Neuronal stem cell (in vitro differentiated cells): ENCODE results near the gene EML1.

Experiments
- DNase-seq: peaks from one replicate; pipeline ENCODE4 v3.0.0-alpha.2; 2013; ENCODE audit warnings: low spot score
- H2AFZ ChIP-seq: one replicate; pipeline ENCODE4 v1.6.1; 2013; ENCODE audit warnings: mild to moderate bottlenecking, low read length, inconsistent platforms
- H2AK5ac ChIP-seq: 2 replicates; pipeline ENCODE4 v1.6.1; 2013; ENCODE audit warnings: low read depth, mild to moderate bottlenecking, inconsistent platforms, low read length, moderate library complexity, mixed read lengths
- H2BK120ac ChIP-seq: 2 replicates; pipeline ENCODE4 v1.6.1; 2013; ENCODE audit warnings: low read depth, mild to moderate bottlenecking, inconsistent platforms, low read length, moderate library complexity, mixed read lengths
- H2BK12ac ChIP-seq: one replicate; pipeline ENCODE4 v1.6.1; 2013; ENCODE audit warnings: low read length, inconsistent platforms
- H2BK15ac ChIP-seq: 2 replicates; pipeline ENCODE4 v1.6.1; 2013; ENCODE audit warnings: mild to moderate bottlenecking, low read length, inconsistent platforms, mixed read lengths
- H2BK5ac ChIP-seq: one replicate; pipeline ENCODE4 v1.6.1; 2013; ENCODE audit warnings: inconsistent platforms, mild to moderate bottlenecking, low read length, moderate library complexity
- H3K14ac ChIP-seq: one replicate; pipeline ENCODE4 v1.6.1; 2013; ENCODE audit warnings: low read length, inconsistent platforms
- H3K18ac ChIP-seq: 2 replicates; pipeline ENCODE4 v1.6.1; 2013; ENCODE audit warnings: low read length, inconsistent platforms
- H3K23ac ChIP-seq: 2 replicates; pipeline ENCODE4 v1.6.1; 2013; ENCODE audit warnings: low read depth, mild to moderate bottlenecking, mixed read lengths, low read length, inconsistent platforms; ENCODE audit not compliant: poor library complexity
- H3K27ac ChIP-seq: replicated peaks from 3 replicates; pipeline ENCODE4 v1.5.1; 2013; ENCODE audit warnings: low read length, inconsistent platforms
- H3K27me3 ChIP-seq, 3 experiments: 2 replicates each; pipeline ENCODE4 v1.6.1; 2013; ENCODE audit warnings: low read length in 3 of 3, mild to moderate bottlenecking in 2 of 3, inconsistent platforms in 1 of 3, low read depth in 1 of 3, mixed read lengths in 1 of 3, moderate library complexity in 1 of 3; ENCODE audit not compliant: control insufficient read depth in 3 of 3, insufficient read depth in 3 of 3
- H3K36me3 ChIP-seq, 2 donors: replicated peaks in 1 of 2; 2 replicates each; pipeline ENCODE4 v1.6.1; 2013; ENCODE audit warnings: low read length in 2 of 2; ENCODE audit not compliant: control insufficient read depth in 2 of 2, insufficient read depth in 2 of 2
- H3K4ac ChIP-seq: 2 replicates; pipeline ENCODE4 v1.6.1; 2013; ENCODE audit warnings: inconsistent platforms, mild to moderate bottlenecking, low read length, moderate library complexity
- H3K4me1 ChIP-seq, 2 donors: 1 replicate in 1 of 2; 2 replicates in 1 of 2; pipeline ENCODE4 v1.6.1; 2013; ENCODE audit warnings: low read length in 2 of 2, low read depth in 1 of 2; ENCODE audit not compliant: control insufficient read depth in 2 of 2, insufficient read depth in 1 of 2
- H3K4me2 ChIP-seq: one replicate; pipeline ENCODE4 v1.6.1; 2013; ENCODE audit warnings: mild to moderate bottlenecking, low read length, inconsistent platforms; ENCODE audit not compliant: insufficient read depth, poor library complexity, severe bottlenecking
- H3K4me3 ChIP-seq, 2 donors: 2 replicates each; pipeline ENCODE4 v1.5.1; 2013; ENCODE audit warnings: low read length in 2 of 2, mild to moderate bottlenecking in 2 of 2, inconsistent platforms in 1 of 2, moderate library complexity in 1 of 2
- H3K79me1 ChIP-seq: one replicate; pipeline ENCODE4 v1.6.1; 2013; ENCODE audit warnings: low read depth, mild to moderate bottlenecking, inconsistent platforms, low read length, moderate library complexity
- H3K9ac ChIP-seq: one replicate; pipeline ENCODE4 v1.6.1; 2013; ENCODE audit warnings: mild to moderate bottlenecking, low read depth, low read length, inconsistent platforms; ENCODE audit not compliant: poor library complexity
- H3K9me3 ChIP-seq, 2 donors: replicated peaks in 1 of 2; 2 replicates each; pipeline versions ENCODE3 to v1.6.1; 2013; ENCODE audit warnings: low read length in 2 of 2, mild to moderate bottlenecking in 2 of 2, inconsistent platforms in 1 of 2, low read depth in 1 of 2, mixed read lengths in 1 of 2, moderate library complexity in 1 of 2; ENCODE audit not compliant: control insufficient read depth in 2 of 2, insufficient read depth in 1 of 2
- H4K8ac ChIP-seq: one replicate; pipeline ENCODE4 v1.6.1; 2013; ENCODE audit warnings: low read depth, mild to moderate bottlenecking, inconsistent platforms, low read length, moderate library complexity
- H4K91ac ChIP-seq: one replicate; pipeline ENCODE4 v1.6.1; 2013; ENCODE audit warnings: low read length, low read depth, mild to moderate bottlenecking, inconsistent platforms; ENCODE audit not compliant: poor library complexity
- WGBS, 2 donors: extraction: QIAGEN DNeasy Blood & Tissue Kit; methylation state at CpG; one replicate each; pipeline ENCODE4 v1.1.7; 2013; ENCODE audit warnings: missing lambda C conversion rate in 2 of 2, mixed read lengths in 1 of 2; ENCODE audit not compliant: insufficient read length in 2 of 2, insufficient replicate concordance in 1 of 2; ENCODE audit errors: extremely low coverage in 2 of 2; 5-methylcytosine and 5-hydroxymethylcytosine counted together

The EML1 gene

GRCh38 chr14:99764222-99764706 lies 28.9 kb upstream of the EML1 start:
- H3K4me1 ChIP-seq = peaks cover 5 to 16% of the 10 kb centered on the region in 2 donors
- H3K4me3 ChIP-seq = no peak overlapping the region
- no peak overlapping the region for H3K4ac ChIP-seq
- peak overlapping the region; percentile 43 for H2BK15ac ChIP-seq
- H3K9ac ChIP-seq = no peak overlapping the region
- no CpG with 5 or more reads among the region's 11 CpGs for WGBS, 2 donors
- H3K27me3 ChIP-seq = peaks cover 0 to 13% (median 0%) of the 10 kb centered on the region in 3 experiments
- H3K36me3 ChIP-seq = no peaks in the 10 kb centered on the region
- no peak overlapping the region for H4K91ac ChIP-seq
- no peak overlapping the region for H2BK5ac ChIP-seq
- no peak overlapping the region for H2BK120ac ChIP-seq
- H3K9me3 ChIP-seq = peaks cover 0 to 3% of the 10 kb centered on the region in 2 donors
- H3K4me2 ChIP-seq = no peak overlapping the region
- no peak overlapping the region for H2BK12ac ChIP-seq
- no peak overlapping the region for H3K27ac ChIP-seq
- H4K8ac ChIP-seq = no peak overlapping the region
- H3K79me1 ChIP-seq = no peaks in the 10 kb centered on the region
- peak overlapping the region; percentile 40 for H3K18ac ChIP-seq
- no peak overlapping the region for H3K23ac ChIP-seq
- no peak for DNase-seq
- H2AFZ ChIP-seq = no peak overlapping the region
- H2AK5ac ChIP-seq = no peak overlapping the region
- H3K14ac ChIP-seq = peak overlapping the region; percentile 42

DNA sequence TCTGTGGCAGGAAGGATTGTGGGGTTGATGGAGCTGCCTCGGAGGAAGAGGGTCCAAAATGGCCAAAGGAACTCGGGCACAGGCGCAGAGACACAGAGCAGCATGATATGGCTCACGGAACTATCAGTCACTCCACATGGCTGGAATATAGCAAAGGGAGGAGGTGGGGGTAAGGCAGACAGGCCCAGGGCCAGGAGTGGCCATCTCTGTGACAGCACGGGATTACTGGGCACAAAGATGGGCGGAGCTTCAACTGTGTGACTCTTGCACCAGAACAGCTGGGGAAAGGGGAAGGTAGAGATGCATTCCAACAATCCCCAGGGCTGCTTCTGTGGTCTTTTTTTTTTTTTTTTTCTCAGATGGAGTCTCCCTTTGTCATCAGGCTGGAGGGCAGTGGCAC lies 24.8 kb upstream of the EML1 start:
- H3K27ac ChIP-seq = no peak overlapping the region
- H3K4ac ChIP-seq = no peak overlapping the region
- peak overlapping the region; percentile 23 for H2AFZ ChIP-seq

DNA sequence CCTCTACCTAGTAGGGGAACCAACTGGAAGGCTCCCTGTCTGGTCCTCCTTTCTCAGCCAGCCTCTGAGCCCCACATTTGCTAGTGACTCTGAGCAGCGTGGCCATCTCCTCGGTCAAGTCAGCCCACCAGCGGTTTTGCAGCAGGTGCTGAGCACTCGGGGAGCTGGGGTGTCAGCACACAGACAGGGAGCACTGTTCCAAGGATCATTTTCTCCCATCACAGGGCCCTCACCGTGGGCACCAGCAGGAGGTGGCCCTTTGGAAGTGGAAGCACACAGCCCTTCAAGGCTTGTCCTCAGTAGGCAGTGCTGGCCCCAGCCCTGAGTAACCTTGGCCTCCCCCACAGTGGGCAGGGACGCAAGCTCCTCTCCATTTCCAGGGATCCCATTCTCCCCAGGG lies 24.1 kb upstream of the EML1 start:
- Histone ChIP-seq H2BK15ac (peak overlapping the region; percentile 84), H3K79me1 (no peaks in the 10 kb centered on the region), H3K23ac (no peak overlapping the region), H2AK5ac (peak overlapping the region; percentile 53), H2BK120ac (no peak overlapping the region), H3K36me3 (no peaks in the 10 kb centered on the region), H3K4me3 (no peak overlapping the region), H3K9ac (no peak overlapping the region), H4K8ac (no peak overlapping the region), H2AFZ (no peak overlapping the region), H3K4me2 (no peak overlapping the region), H3K4me1 (peaks cover 21 to 23% of the 10 kb centered on the region in 2 donors), H3K14ac (no peak overlapping the region), H3K9me3 (peaks cover 3 to 4% of the 10 kb centered on the region in 2 donors), H3K27me3 (peaks cover 0 to 21% (median 0%) of the 10 kb centered on the region in 3 experiments), H3K27ac (no peak overlapping the region), H2BK5ac (no peak overlapping the region), H3K4ac (no peak overlapping the region), H3K18ac (no peak overlapping the region), H4K91ac (no peak overlapping the region), H2BK12ac (no peak overlapping the region)
- DNase-seq = no peak
- no CpG with 5 or more reads among the region's 6 CpGs for WGBS, 2 donors

More for the DNA sequence above, 24.8 kb upstream of the EML1 start:
- H3K9me3 ChIP-seq = peaks cover 3 to 4% of the 10 kb centered on the region in 2 donors
- no CpG with 5 or more reads among the region's 6 CpGs for WGBS, 2 donors
- no peak overlapping the region for H2BK12ac ChIP-seq
- H2BK120ac ChIP-seq = no peak overlapping the region
- no peaks in the 10 kb centered on the region for H3K36me3 ChIP-seq
- peak overlapping the region; percentile 38 for H3K18ac ChIP-seq
- no peak overlapping the region for H4K91ac ChIP-seq
- no peak for DNase-seq
- peak overlapping the region; percentile 71 for H2AK5ac ChIP-seq
- no peak overlapping the region for H2BK15ac ChIP-seq
- H3K14ac ChIP-seq = no peak overlapping the region
- no peaks in the 10 kb centered on the region for H3K79me1 ChIP-seq
- H2BK5ac ChIP-seq = no peak overlapping the region
- H3K4me2 ChIP-seq = no peak overlapping the region
- no peak overlapping the region for H3K23ac ChIP-seq
- peaks cover 0 to 17% (median 0%) of the 10 kb centered on the region in 3 experiments for H3K27me3 ChIP-seq
- peaks cover 14 to 16% of the 10 kb centered on the region in 2 donors for H3K4me1 ChIP-seq
- no peak overlapping the region for H3K9ac ChIP-seq
- no peak overlapping the region for H3K4me3 ChIP-seq
- H4K8ac ChIP-seq = no peak overlapping the region

DNA sequence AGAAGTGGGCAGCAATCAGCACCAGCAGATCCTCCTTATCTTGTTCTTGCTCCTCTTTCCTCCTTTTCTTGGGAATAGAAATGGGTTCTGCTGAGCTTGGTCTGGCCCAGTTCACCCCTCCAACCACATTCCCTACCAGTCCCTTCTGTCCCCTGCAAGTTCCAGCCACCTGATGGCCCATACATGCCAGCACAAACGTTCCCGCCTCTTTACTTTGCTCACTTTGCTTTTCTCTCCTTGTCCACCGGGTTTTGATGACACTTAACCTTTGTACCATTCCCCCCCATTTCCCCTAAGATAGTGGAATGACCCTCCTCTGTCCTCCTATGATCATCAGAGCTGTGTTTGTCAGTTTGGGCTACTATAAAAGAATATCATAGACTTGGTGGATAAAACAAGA lies 23.4 kb upstream of the EML1 start:
- no peak overlapping the region for H3K4me2 ChIP-seq
- H3K27ac ChIP-seq = no peak overlapping the region
- peaks cover 26 to 28% of the 10 kb centered on the region in 2 donors for H3K4me1 ChIP-seq
- DNase-seq = no peak
- no peak overlapping the region for H2BK12ac ChIP-seq
- no peak overlapping the region for H2BK120ac ChIP-seq
- no peak overlapping the region for H2BK15ac ChIP-seq
- H3K18ac ChIP-seq = no peak overlapping the region
- no peak overlapping the region for H4K8ac ChIP-seq
- no peak overlapping the region for H3K14ac ChIP-seq
- no peak overlapping the region for H3K9ac ChIP-seq
- no peak overlapping the region for H2AK5ac ChIP-seq
- no peak overlapping the region for H3K4me3 ChIP-seq
- H3K27me3 ChIP-seq = peaks cover 0 to 27% (median 0%) of the 10 kb centered on the region in 3 experiments
- H2BK5ac ChIP-seq = no peak overlapping the region
- WGBS, 2 donors = no CpG with 5 or more reads among the region's 3 CpGs
- H2AFZ ChIP-seq = no peak overlapping the region
- H3K36me3 ChIP-seq = no peaks in the 10 kb centered on the region
- peaks cover 3 to 4% of the 10 kb centered on the region in 2 donors for H3K9me3 ChIP-seq
- no peaks in the 10 kb centered on the region for H3K79me1 ChIP-seq
- H3K4ac ChIP-seq = no peak overlapping the region
- H3K23ac ChIP-seq = no peak overlapping the region
- no peak overlapping the region for H4K91ac ChIP-seq
